Endothelial cell of umbilical vein (primary cell): ENCODE data around the gene CLNS1A. TPM values are rescaled to one million over a fixed set of nuclear protein-coding genes. Genes with fewer than 3 reads are reported as not detected.

ENCODE experiments used
- BruUV-seq: library from RNA; stranded (reverse); fragments of 400-500 nt; replicated peaks from 2 replicates; lab custom pipeline; 2021; lab: Mats Ljungman, UMichigan
- CTCF ChIA-PET: fragments of 300-600, 350-600 bp; sonication (Branson Sonifier 250); formaldehyde crosslinking; loops from one replicate; lab custom pipeline; 2021; ENCODE audit warnings: antibody characterized with exemption, inconsistent platforms; lab: Charles Lee
- POLR2A ChIA-PET: fragments of 300-600, 350-600 bp; sonication (Branson Sonifier 250); formaldehyde crosslinking; loops from one replicate; lab custom pipeline; 2021; ENCODE audit warnings: antibody characterized with exemption, inconsistent platforms; lab: Charles Lee
- DNase-seq: peaks from one replicate; pipeline ENCODE4 v3.0.0-alpha.2; 2011; ENCODE audit warnings: low read depth, low spot score
- FAIRE-seq: peaks from 2 replicates; lab custom pipeline; 2011; peaks lifted over from hg19 to GRCh38; lab: Jason Lieb, UNC
- H2AFZ ChIP-seq: 2 replicates; pipeline ENCODE4 v1.6.0; 2012; ENCODE audit warnings: low read depth, low read length, control low read depth, inconsistent platforms
- H3K27ac ChIP-seq: 2 replicates; pipeline ENCODE4 v1.5.1; 2011; ENCODE audit warnings: low read depth, mild to moderate bottlenecking, control low read depth, low read length, moderate library complexity; ENCODE audit not compliant: insufficient read depth
- H3K27me3 ChIP-seq, 2 experiments: 2 replicates each; pipeline versions ENCODE4 v1.6.0 to v1.6.1; 2011; ENCODE audit warnings: low read length in 2 of 2, mixed read lengths in 1 of 2; ENCODE audit not compliant: control insufficient read depth in 2 of 2, insufficient read depth in 2 of 2
- H3K36me3 ChIP-seq, 2 experiments: 2 replicates in 1 of 2; 3 replicates in 1 of 2; pipeline ENCODE4 v1.5.1; 2011; ENCODE audit warnings: low read length in 2 of 2, mild to moderate bottlenecking in 1 of 2, moderate library complexity in 1 of 2; ENCODE audit not compliant: control insufficient read depth in 2 of 2, insufficient read depth in 2 of 2; ENCODE audit errors: extremely low read depth in 1 of 2
- H3K4me1 ChIP-seq: 3 replicates; pipeline ENCODE4 v1.5.1; 2011; ENCODE audit warnings: mild to moderate bottlenecking, low read length; ENCODE audit not compliant: control insufficient read depth, insufficient read depth; ENCODE audit errors: extremely low read depth
- H3K4me2 ChIP-seq: 2 replicates; pipeline ENCODE4 v1.6.1; 2011; ENCODE audit warnings: low read length, control low read depth, mixed read lengths; ENCODE audit not compliant: insufficient read depth
- H3K4me3 ChIP-seq, 3 experiments: fragments of 200-600 bp in 1 of 3; sonication (generic), shearing (Covaris generic) in 1 of 3; replicated peaks in 1 of 3; 2 replicates each; pipeline ENCODE4 v1.5.1; 2011 to 2016; ENCODE audit warnings: control low read depth in 3 of 3, low read length in 3 of 3, mild to moderate bottlenecking in 2 of 3, inconsistent platforms in 1 of 3, low read depth in 1 of 3, moderate library complexity in 1 of 3; ENCODE audit not compliant: insufficient read depth in 1 of 3
- H3K79me2 ChIP-seq: 2 replicates; pipeline ENCODE4 v1.6.0; 2012; ENCODE audit warnings: low read length, inconsistent platforms; ENCODE audit not compliant: control insufficient read depth, insufficient read depth
- H3K9ac ChIP-seq: replicated peaks from 2 replicates; pipeline ENCODE3; 2011; ENCODE audit warnings: low read length, control low read depth; ENCODE audit not compliant: insufficient read depth; ENCODE audit errors: extremely low read depth
- H3K9me1 ChIP-seq: replicated peaks from 3 replicates; pipeline ENCODE4 v1.6.0; 2011; ENCODE audit warnings: mild to moderate bottlenecking, low read length; ENCODE audit not compliant: control insufficient read depth, insufficient read depth; ENCODE audit errors: extremely low read depth
- H3K9me3 ChIP-seq: replicated peaks from 2 replicates; pipeline ENCODE4 v1.5.1; 2012; ENCODE audit warnings: low read length, inconsistent platforms; ENCODE audit not compliant: control insufficient read depth, insufficient read depth
- H4K20me1 ChIP-seq: replicated peaks from 2 replicates; pipeline ENCODE3; 2011; ENCODE audit warnings: mild to moderate bottlenecking, low read length; ENCODE audit not compliant: control insufficient read depth, insufficient read depth; ENCODE audit errors: extremely low read depth
- CTCF ChIP-seq, 2 donors: IDR thresholded peaks; 1 replicate in 1 of 2; 2 replicates in 1 of 2; pipeline ENCODE4 v1.5.1; 2011; ENCODE audit warnings: low read length in 2 of 2, mild to moderate bottlenecking in 2 of 2, moderate library complexity in 2 of 2, control low read depth in 1 of 2, inconsistent platforms in 1 of 2, low read depth in 1 of 2; ENCODE audit not compliant: insufficient read depth in 1 of 2; ENCODE audit errors: extremely low read depth in 1 of 2
- EZH2 ChIP-seq: IDR thresholded peaks from 2 replicates; pipeline ENCODE4 v1.6.1; 2012; ENCODE audit warnings: borderline replicate concordance, low read depth, mild to moderate bottlenecking, moderate library complexity, low read length, inconsistent platforms; ENCODE audit not compliant: severe bottlenecking
- FOS ChIP-seq: IDR thresholded peaks from 2 replicates; pipeline ENCODE4 v1.6.1; 2011; ENCODE audit warnings: mild to moderate bottlenecking, low read length, moderate library complexity, borderline replicate concordance; ENCODE audit not compliant: insufficient read depth
- GATA2 ChIP-seq: IDR thresholded peaks from 2 replicates; pipeline ENCODE4 v1.7.0; 2011; ENCODE audit warnings: low read depth, mild to moderate bottlenecking, moderate library complexity, mixed read lengths, low read length; ENCODE audit not compliant: insufficient read length, insufficient read depth
- JUN ChIP-seq: IDR thresholded peaks from 2 replicates; pipeline ENCODE4 v1.6.1; 2011; ENCODE audit warnings: borderline replicate concordance, low read depth; ENCODE audit not compliant: insufficient read length, insufficient read depth
- MAX ChIP-seq: IDR thresholded peaks from 2 replicates; pipeline ENCODE4 v1.6.1; 2011; ENCODE audit not compliant: insufficient read depth, insufficient read length
- MYC ChIP-seq: IDR thresholded peaks from one replicate; pipeline ENCODE4 v1.6.1; 2011; ENCODE audit warnings: mild to moderate bottlenecking, low read depth, low read length
- POLR2A ChIP-seq: IDR thresholded peaks from 2 replicates; pipeline ENCODE4 v1.6.1; 2012; ENCODE audit warnings: low read depth, mild to moderate bottlenecking, control low read depth, low read length
- POLR2AphosphoS5 ChIP-seq: IDR thresholded peaks from 2 replicates; pipeline ENCODE4 v1.6.1; 2012; ENCODE audit warnings: low read depth, mild to moderate bottlenecking, control low read depth, low read length, moderate library complexity; ENCODE audit not compliant: insufficient read depth
- dilution Hi-C: fragments of 300-500 bp; cut with MboI; formaldehyde crosslinking; loops from one replicate; pipeline ENCODE4 v1.15.0; 2019; ENCODE audit warnings: low sequenced_read_pairs; ENCODE audit not compliant: extremely low pct_ligation_motif_present
- intact Hi-C: fragments of 100-400 bp; cut with micrococcal nuclease; formaldehyde crosslinking; loops from one replicate; pipeline ENCODE4 v1.10.0; 2022
- polyA plus RNA-seq, 4 experiments: library from polyadenylated mRNA; depleted of rRNA in 3 of 4; stranded (reverse) in 3 of 4; unstranded in 1 of 4; fragments of >200 nt; gene quantifications; 2 replicates each; pipeline versions ENCODE4 v1.2.1 to v1.2.3, GENCODE V29; 2011 to 2012; ENCODE audit warnings: missing spikeins in 1 of 4
- total RNA-seq: library from RNA; stranded (reverse); gene quantifications from 2 replicates; pipeline ENCODE4 v1.2.3, GENCODE V29; 2021

Gene CLNS1A
- total and polyA plus RNA-seq, 2 donors (not counting 3 experiments of a cell fraction or from before 2014, with no cell fraction given) = 84.5 to 99.7 TPM

DNA sequence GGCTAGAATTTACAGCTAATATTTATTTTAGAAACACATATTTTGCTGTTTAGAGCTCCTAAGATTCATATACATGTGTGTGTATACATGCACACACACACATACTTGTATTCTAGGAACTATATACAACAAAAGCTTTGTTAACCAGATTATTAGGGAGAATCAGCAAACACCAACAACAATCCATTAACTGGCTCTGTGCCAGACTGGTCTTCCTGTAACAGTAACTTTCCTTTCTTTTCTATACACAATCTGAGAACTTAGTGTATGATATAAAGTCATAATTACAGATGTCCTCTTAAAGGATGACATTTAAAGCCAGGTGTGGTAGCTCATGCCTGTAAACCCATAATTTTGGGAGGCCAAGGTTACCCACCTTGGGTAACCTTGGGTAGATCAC is 49.5 kb upstream of the CLNS1A start:
- Histone ChIP-seq H3K9ac (no peak overlapping the region), H3K4me3 (no peak overlapping the region), H3K27ac (no peak overlapping the region), H4K20me1 (no peaks in the 10 kb centered on the region), H3K4me2 (no peak overlapping the region), H3K27me3 (no peaks in the 10 kb centered on the region), H3K36me3 (peaks cover 1 to 7% of the 10 kb centered on the region in 2 experiments), H3K4me1 (no peaks in the 10 kb centered on the region), H3K79me2 (no peaks in the 10 kb centered on the region), H2AFZ (no peak overlapping the region), H3K9me1 (no peaks in the 10 kb centered on the region), H3K9me3 (no peaks in the 10 kb centered on the region)
- TF ChIP-seq MYC = no peak
- no peak for TF ChIP-seq GATA2
- no peak for TF ChIP-seq POLR2A
- no peak for TF ChIP-seq EZH2
- no peak for TF ChIP-seq POLR2AphosphoS5
- TF ChIP-seq MAX = no peak
- TF ChIP-seq FOS = no peak
- no peak for TF ChIP-seq JUN
- no peak for TF ChIP-seq CTCF (IDR thresholded peaks at IDR 0.05; ENCODE audit: extremely low read depth in 1 of 2, insufficient read depth in 1 of 2, low read depth in 1 of 2, low read length in 2 of 2)
- intact Hi-C loops (no loop called here), dilution Hi-C loops (no loop called here)
- DNase-seq (no peak), FAIRE-seq (no peak)
- CTCF ChIA-PET = interaction anchor here (2.1 kb wide), 1 partner anchor 10 kb away, joined by 5 read pairs; no protein-coding TSS in a partner anchor
- BruUV-seq = no TSS peak
- POLR2A ChIA-PET = no interaction called here
